Breast epithelium (tissue), 4 donors: ENCODE measurements around the gene SERHL2. TPM values are rescaled to one million over a fixed set of nuclear protein-coding genes. Genes with fewer than 3 reads are reported as not detected.

Experiments used
- DNase-seq, 2 donors: peaks; one replicate each; pipeline ENCODE4 v3.0.0-alpha.2; 2019; ENCODE audit warnings: low spot score in 2 of 2
- H3K27ac ChIP-seq, 2 donors: fragments of 200-600 bp; sonication (generic) in 1 of 2; one replicate each; pipeline ENCODE4 v1.5.1; 2016 to 2019; ENCODE audit warnings: mild to moderate bottlenecking in 1 of 2
- H3K27me3 ChIP-seq, 2 donors: fragments of 200-600 bp; sonication (generic) in 1 of 2; one replicate each; pipeline versions ENCODE4 v1.5.1 to v1.6.0; 2017 to 2019; ENCODE audit warnings: control low read depth in 1 of 2, mild to moderate bottlenecking in 1 of 2
- H3K36me3 ChIP-seq: fragments of 200-600 bp; one replicate; pipeline ENCODE4 v1.5.1; 2019
- H3K4me1 ChIP-seq, 2 donors: fragments of 200-600 bp; sonication (generic); one replicate each; pipeline ENCODE4 v1.5.1; 2016 to 2019; ENCODE audit warnings: control low read depth in 1 of 2
- H3K4me3 ChIP-seq, 3 donors: fragments of 200-600 bp; sonication (generic); 1 replicate in 2 of 3; 2 replicates in 1 of 3; pipeline ENCODE4 v1.5.1; 2016 to 2019; ENCODE audit warnings: mild to moderate bottlenecking in 3 of 3, moderate library complexity in 2 of 3
- H3K9me3 ChIP-seq, 2 donors: fragments of 200-600 bp; sonication (generic) in 1 of 2; one replicate each; pipeline ENCODE4 v1.5.1; 2016 to 2019; ENCODE audit warnings: control low read depth in 1 of 2
- CTCF ChIP-seq, 3 donors: fragments of 450-650 bp; IDR thresholded peaks; one replicate each; pipeline ENCODE4 v1.5.1; 2016 to 2017; ENCODE audit warnings: antibody characterized with exemption in 3 of 3, mild to moderate bottlenecking in 3 of 3, moderate library complexity in 3 of 3
- POLR2A ChIP-seq: fragments of 450-650 bp; IDR thresholded peaks from one replicate; pipeline ENCODE4 v1.6.1; 2016; ENCODE audit warnings: antibody characterized with exemption, mild to moderate bottlenecking, moderate library complexity
- POLR2AphosphoS5 ChIP-seq, 3 donors: sonication (generic); formaldehyde crosslinking; IDR thresholded peaks; one replicate each; pipeline ENCODE4 v1.6.1; 2017; ENCODE audit warnings: antibody characterized with exemption in 3 of 3
- intact Hi-C: fragments of 100-400 bp; cut with DNase I; formaldehyde crosslinking; loops from one replicate; pipeline ENCODE4 v1.15.1; 2023; ENCODE audit warnings: low total_unique reads
- total RNA-seq, 3 donors: library from RNA; depleted of rRNA; stranded (reverse); fragments of >200 nt; gene quantifications; one replicate each; pipeline ENCODE4 v1.1.0, GENCODE V29; 2016

The SERHL2 gene
- total RNA-seq, 3 donors from 2014 or later, result 1.3 to 64.2 (median 16.7) TPM

- TF ChIP-seq POLR2AphosphoS5 (IDR thresholded peaks at IDR 0.05), result no peak
- no peak for TF ChIP-seq POLR2A
- no peak for TF ChIP-seq CTCF (IDR thresholded peaks at IDR 0.05)
- no peak for DNase-seq
- peak overlapping the region; percentile 89 to 91 for H3K27ac ChIP-seq
- peak overlapping the region in 1 of 3 donors; percentile 49 for H3K4me3 ChIP-seq
- H3K4me1 ChIP-seq, result peaks cover 12 to 28% of the 10 kb centered on the region in 2 donors
- H3K9me3 ChIP-seq, result no peaks in the 10 kb centered on the region
- H3K27me3 ChIP-seq, result no peaks in the 10 kb centered on the region
- intact Hi-C loops, result no loop called here
- H3K36me3 ChIP-seq, result no peaks in the 10 kb centered on the region
These were observed 54.5 kb downstream of the SERHL2 start for GRCh38 chr22:42608136-42608822.

GRCh38 chr22:42608823-42609361 lies 55.1 kb downstream of the SERHL2 start:
- H3K4me3 ChIP-seq, result peak overlapping the region in 2 of 3 donors; percentile 5 to 49
- no peaks in the 10 kb centered on the region for H3K36me3 ChIP-seq
- no peaks in the 10 kb centered on the region for H3K9me3 ChIP-seq
- no peak for TF ChIP-seq POLR2AphosphoS5 (IDR thresholded peaks at IDR 0.05)
- no peak for TF ChIP-seq CTCF (IDR thresholded peaks at IDR 0.05)
- TF ChIP-seq POLR2A, result no peak
- H3K27me3 ChIP-seq, result no peaks in the 10 kb centered on the region
- no peak for DNase-seq
- intact Hi-C loops, result no loop called here
- H3K27ac ChIP-seq, result peak overlapping the region; percentile 89 to 91
- peaks cover 14 to 28% of the 10 kb centered on the region in 2 donors for H3K4me1 ChIP-seq

- H3K36me3 ChIP-seq, result no peaks in the 10 kb centered on the region
- H3K27ac ChIP-seq, result peak overlapping the region; percentile 89 to 91
- H3K9me3 ChIP-seq, result no peaks in the 10 kb centered on the region
- peaks cover 5 to 23% of the 10 kb centered on the region in 2 donors for H3K4me1 ChIP-seq
- H3K4me3 ChIP-seq, result no peak overlapping the region
- H3K27me3 ChIP-seq, result no peaks in the 10 kb centered on the region
- no peak for DNase-seq
- TF ChIP-seq POLR2AphosphoS5 (IDR thresholded peaks at IDR 0.05) (no peak), POLR2A (no peak), CTCF (IDR thresholded peaks at IDR 0.05) (no peak)
- intact Hi-C loops, result no loop called here
These were observed 56.4 kb downstream of the SERHL2 start for GRCh38 chr22:42610186-42610585.

GRCh38 chr22:42611051-42611450 lies 57.3 kb downstream of the SERHL2 start:
- no peak for TF ChIP-seq CTCF (IDR thresholded peaks at IDR 0.05)
- DNase-seq, result no peak
- H3K27me3 ChIP-seq, result no peaks in the 10 kb centered on the region
- intact Hi-C loops, result no loop called here
- H3K36me3 ChIP-seq, result no peaks in the 10 kb centered on the region
- peak overlapping the region in 1 of 2 donors; percentile 89 for H3K27ac ChIP-seq
- H3K4me3 ChIP-seq, result no peak overlapping the region
- no peaks in the 10 kb centered on the region for H3K9me3 ChIP-seq
- peaks cover 10 to 23% of the 10 kb centered on the region in 2 donors for H3K4me1 ChIP-seq

- intact Hi-C loops, result no loop called here
- Histone ChIP-seq H3K9me3 (no peaks in the 10 kb centered on the region), H3K27ac (peak overlapping the region; percentile 13 to 98), H3K27me3 (no peaks in the 10 kb centered on the region), H3K4me1 (peaks cover 10 to 23% of the 10 kb centered on the region in 2 donors), H3K36me3 (no peaks in the 10 kb centered on the region), H3K4me3 (peak overlapping the region in 2 of 3 donors; percentile 87 to 92)
- no peak for DNase-seq
- TF ChIP-seq POLR2AphosphoS5 (IDR thresholded peaks at IDR 0.05) (no peak), CTCF (IDR thresholded peaks at IDR 0.05) (no peak), POLR2A (no peak)
These were observed 58.6 kb downstream of the SERHL2 start for GRCh38 chr22:42612336-42612735.
